NCI-H146 (cell line): ENCODE data around the gene PCBP4.

ENCODE experiments used
- DNase-seq: peaks from one replicate; lab custom pipeline; 2025; lab: John Stamatoyannopoulos, UW

PCBP4 gene

DNA sequence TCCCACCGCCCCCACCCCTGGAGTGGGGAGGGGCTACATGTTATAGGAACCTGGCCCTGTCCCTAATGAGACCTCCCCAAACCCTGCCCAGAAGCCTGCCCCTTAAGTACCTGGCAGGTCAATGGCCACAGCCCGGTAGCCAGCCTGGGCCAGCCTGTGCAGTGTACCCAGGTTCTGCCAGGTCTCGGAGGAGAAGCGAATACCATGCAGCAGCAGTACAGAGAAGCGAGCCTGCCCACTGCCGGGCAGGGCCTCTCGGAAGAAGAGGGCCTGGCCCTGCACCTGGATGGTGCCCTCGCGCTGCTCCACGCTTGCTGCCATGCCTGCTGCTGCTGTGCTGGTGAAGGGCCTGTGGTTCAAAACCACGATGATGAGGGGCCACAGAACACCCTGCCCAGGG lies 4.1 kb upstream of the PCBP4 start:
- DNase-seq, result no peak

GRCh38 chr3:51970606-51971300 lies 3.5 kb upstream of the PCBP4 start:
- no peak for DNase-seq

DNA sequence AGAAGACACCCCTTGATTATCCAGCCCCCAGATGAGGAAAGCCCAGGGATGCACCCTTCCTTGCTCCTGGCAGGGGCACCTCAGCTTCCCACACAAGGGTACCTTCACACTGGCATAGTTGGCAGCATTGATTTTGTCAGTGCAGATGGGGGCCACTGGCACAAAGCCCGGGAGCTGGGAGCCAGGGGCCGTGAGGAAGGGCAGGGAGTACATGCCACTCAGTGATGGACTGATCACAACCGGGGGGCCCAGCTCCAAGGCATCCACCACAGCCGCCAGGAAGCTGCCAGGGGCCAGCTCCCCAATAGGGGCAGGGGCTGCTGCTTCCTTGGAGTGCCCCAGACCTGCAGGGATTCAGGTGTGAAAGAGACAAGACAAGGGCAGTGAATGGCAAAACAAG lies 2.6 kb upstream of the PCBP4 start:
- no peak for DNase-seq

- no peak for DNase-seq
Measured at GRCh38 chr3:51968883-51969678, 1.8 kb upstream of the PCBP4 start.

DNA sequence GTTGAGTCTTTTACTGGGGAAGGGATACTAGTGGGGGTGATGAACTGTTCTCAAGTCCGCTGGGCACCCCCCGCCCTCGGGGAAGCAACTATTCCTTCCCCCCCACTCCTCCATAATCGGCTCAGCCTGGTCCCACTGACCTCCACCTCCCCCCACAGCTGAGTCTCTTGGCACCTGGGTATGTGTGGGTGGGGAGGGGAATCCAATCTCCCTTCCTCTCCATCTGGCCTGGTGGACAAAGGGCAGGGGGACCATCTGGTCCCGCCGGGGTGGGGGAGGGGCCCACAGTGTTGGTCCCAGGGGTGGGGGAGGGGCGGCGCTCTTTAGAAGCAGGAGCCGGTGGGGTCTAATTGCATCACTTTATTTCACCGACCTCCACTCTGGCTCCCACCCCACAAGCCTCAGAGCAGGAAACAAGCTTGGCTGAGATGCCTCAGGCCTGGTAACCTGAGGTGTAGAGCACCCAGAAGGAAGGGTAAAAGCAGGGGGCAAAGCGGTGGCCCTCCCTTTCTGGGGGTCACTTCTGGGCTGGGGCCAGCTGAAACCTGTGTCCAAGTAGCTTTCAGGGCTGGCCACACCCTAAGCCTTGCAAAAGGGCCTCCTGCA lies 1.0 kb upstream of the PCBP4 start:
- DNase-seq, result peak; percentile 28

GRCh38 chr3:51966922-51967383 lies 301 bp downstream of the PCBP4 start:
- DNase-seq, result peak; percentile 20

- DNase-seq, result peak; percentile 20
Measured at GRCh38 chr3:51966486-51966885, 768 bp downstream of the PCBP4 start.

- no peak for DNase-seq
Measured at GRCh38 chr3:51966016-51966415, 1.2 kb downstream of the PCBP4 start.

DNA sequence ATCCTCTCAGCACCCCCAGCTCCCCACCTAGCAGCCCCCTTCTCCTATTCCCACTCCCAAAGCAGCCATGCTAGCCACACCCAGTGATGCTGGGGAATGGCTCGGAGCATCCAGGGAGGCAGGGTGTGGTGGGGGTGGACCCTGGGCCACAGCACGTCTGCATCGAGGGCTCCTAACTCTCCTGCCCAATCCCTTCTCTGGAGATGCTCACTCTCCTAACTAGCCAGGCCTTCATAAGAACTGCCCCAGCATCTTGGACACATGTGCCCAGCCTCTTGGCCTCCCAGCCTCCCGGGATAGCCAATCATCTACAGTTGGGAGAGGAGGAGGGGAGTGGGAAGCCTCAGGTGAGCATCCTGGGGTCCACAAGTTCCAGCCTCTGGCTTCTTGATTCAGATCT lies 2.7 kb downstream of the PCBP4 start:
- no peak for DNase-seq

GRCh38 chr3:51963951-51964451 lies 3.3 kb downstream of the PCBP4 start:
- DNase-seq, result peak; percentile 54

GRCh38 chr3:51962854-51963530 lies 4.3 kb downstream of the PCBP4 start:
- no peak for DNase-seq

DNA sequence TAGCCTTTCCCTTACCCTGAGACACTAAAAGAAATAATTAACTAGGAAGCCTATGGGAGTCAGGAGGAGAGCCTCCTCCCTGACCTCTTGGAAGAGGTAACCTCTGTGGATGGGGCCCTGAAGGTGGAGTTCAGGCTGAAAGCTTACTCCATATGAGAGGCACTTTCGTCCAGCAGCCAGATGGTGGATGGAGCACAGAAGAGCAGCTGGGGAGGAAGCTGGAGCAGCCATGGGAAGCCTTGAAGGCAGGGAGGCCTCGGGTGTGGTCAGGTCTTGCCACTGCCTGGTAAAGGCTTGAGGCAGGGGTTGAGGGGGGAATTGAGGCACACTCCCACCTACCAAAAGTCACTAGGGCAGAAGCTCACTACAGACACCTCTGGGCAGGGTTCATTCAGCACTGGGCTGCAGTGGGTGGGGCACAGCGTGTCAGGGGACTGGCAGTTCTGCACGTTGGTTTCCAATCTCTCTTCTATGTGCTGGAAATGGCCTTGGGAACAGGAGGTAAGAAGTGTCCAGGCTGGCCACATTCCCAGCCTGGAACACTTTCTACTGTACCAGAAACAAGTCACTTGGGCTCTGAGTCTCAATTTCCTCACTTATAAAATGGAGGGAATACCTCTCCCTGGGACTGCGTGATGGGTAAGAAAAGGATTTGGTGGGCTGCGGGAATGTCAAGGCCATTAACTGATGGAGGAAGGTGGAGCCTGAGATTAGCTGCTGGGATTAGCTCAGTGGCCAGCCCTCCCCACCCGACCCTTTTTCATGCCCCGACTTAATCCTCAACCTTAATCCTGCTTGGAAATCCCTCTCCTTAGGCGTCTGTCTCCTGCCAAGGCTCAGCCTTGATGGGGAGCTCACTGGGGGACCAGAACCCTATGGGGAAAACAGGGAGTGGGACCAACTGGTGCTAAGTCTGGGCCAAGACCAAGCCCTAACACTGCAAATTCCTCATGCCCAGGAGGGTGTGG lies 5.4 kb downstream of the PCBP4 start:
- DNase-seq, result no peak

DNA sequence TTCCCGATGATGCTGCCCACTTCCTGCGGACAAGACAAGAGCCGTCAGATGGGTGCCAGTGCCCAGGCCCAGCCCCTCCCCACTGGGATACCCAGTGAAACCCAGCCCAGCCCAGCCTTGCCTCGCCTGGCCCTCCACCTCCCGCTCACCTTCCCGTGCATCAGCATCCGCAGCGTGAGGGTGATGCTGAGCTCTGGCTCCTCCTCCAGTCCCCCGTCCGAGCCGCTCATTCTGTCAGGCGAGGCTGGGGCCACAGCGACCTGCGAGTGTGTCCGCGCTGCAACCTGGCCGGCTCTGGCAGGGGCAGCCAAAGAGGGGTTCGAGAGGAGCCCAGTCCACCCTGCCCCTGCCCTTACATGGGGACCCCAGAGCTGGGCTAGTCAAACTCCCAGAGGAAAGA lies 6.2 kb downstream of the PCBP4 start:
- DNase-seq, result no peak

- DNase-seq, result no peak
Measured at GRCh38 chr3:51960386-51960785, 6.9 kb downstream of the PCBP4 start.

DNA sequence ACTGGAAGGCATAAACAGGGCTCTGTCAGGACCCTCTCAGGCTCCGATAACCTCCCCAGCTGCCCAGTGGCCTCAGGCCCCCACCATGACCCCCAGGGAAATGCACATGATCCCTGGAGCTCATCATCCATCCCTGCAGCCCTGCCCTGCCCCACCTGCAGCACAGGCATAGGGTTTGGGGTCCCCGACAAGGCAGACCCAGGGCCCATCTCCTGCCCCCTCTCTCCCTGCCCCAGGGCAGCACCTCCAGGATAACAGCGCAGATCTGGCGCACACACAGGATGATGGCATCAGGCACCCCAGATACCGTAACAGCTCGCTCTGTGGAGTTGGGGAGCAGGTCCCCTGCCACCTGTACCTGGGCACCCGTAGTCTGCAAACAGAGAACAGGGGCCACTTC lies 7.6 kb downstream of the PCBP4 start:
- DNase-seq, result no peak

GRCh38 chr3:51958603-51959521 lies 8.4 kb downstream of the PCBP4 start:
- DNase-seq, result no peak

DNA sequence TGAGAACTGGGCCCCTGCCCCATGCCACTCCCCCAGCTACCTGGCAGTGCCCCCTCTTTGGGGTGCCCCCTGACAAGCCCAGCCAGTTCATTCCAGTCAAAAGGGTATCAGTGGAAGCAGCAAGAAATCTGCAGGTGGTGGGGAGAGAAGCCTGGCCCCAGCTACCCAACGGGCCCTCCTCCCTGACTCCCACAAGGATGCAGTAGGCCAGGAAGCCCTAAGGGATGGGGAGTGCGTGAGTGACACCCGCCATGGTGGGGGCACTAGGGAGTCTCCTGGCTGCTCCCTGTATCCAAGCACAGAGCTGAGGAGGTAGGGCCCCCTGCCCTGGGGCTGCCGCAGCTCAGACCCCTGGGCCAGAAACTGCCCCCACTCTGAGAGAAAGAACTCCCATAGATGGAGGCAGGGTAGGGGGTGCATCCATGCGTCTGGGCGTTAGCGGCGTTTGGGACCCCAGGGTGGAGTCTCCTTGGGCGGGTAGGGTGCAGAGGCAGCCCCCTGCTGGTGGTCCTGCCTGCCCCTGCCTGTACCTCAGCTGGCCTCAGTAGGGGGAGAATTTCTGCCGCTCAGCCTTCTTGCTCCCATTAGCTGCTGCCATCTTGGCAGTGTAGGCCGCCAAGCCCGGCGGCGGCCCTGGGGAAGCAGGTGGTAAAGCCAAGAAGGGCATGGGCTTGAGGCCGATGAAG lies 9.6 kb downstream of the PCBP4 start:
- DNase-seq, result no peak

DNA sequence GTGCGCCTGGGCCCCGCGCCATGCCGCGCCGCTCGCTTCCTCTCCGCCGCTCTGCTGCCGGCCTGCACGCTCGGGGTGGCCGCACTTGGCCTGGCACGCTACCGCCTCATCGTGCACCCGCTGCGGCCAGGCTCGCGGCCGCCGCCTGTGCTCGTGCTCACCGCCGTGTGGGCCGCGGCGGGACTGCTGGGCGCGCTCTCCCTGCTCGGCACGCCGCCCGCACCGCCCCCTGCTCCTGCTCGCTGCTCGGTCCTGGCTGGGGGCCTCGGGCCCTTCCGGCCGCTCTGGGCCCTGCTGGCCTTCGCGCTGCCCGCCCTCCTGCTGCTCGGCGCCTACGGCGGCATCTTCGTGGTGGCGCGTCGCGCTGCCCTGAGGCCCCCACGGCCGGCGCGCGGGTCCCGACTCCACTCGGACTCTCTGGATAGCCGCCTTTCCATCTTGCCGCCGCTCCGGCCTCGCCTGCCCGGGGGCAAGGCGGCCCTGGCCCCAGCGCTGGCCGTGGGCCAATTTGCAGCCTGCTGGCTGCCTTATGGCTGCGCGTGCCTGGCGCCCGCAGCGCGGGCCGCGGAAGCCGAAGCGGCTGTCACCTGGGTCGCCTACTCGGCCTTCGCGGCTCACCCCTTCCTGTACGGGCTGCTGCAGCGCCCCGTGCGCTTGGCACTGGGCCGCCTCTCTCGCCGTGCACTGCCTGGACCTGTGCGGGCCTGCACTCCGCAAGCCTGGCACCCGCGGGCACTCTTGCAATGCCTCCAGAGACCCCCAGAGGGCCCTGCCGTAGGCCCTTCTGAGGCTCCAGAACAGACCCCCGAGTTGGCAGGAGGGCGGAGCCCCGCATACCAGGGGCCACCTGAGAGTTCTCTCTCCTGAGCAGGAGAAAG lies 11.1 kb downstream of the PCBP4 start:
- no peak for DNase-seq
